Suprapubic skin (tissue), 4 donors: ENCODE data around the gene PDE2A. TPM values are rescaled to one million over a fixed set of nuclear protein-coding genes. Genes with fewer than 3 reads are reported as not detected.

Experiments used
- DNase-seq, 2 donors: peaks; one replicate each; pipeline ENCODE4 v3.0.0-alpha.2; 2019; ENCODE audit warnings: low spot score in 2 of 2
- H3K27ac ChIP-seq: fragments of 200-600 bp; sonication (generic); one replicate; pipeline ENCODE4 v1.5.1; 2019
- H3K27me3 ChIP-seq: fragments of 200-600 bp; sonication (generic); one replicate; pipeline ENCODE4 v1.5.1; 2019
- H3K36me3 ChIP-seq: fragments of 200-600 bp; sonication (generic); one replicate; pipeline ENCODE4 v1.5.1; 2019
- H3K4me1 ChIP-seq: fragments of 200-600 bp; sonication (generic); one replicate; pipeline ENCODE4 v1.5.1; 2019
- H3K4me3 ChIP-seq: fragments of 200-600 bp; sonication (generic); one replicate; pipeline ENCODE4 v1.5.1; 2019; ENCODE audit warnings: mild to moderate bottlenecking
- H3K9me3 ChIP-seq: fragments of 200-600 bp; sonication (generic); one replicate; pipeline ENCODE4 v1.5.1; 2019
- CTCF ChIP-seq, 2 donors: fragments of 200-600 bp in 1 of 2; fragments of 450-650 bp in 1 of 2; sonication (generic) in 1 of 2; IDR thresholded peaks; one replicate each; pipeline ENCODE4 v1.5.1; 2016 to 2019; ENCODE audit warnings: antibody characterized with exemption in 2 of 2, mild to moderate bottlenecking in 1 of 2, moderate library complexity in 1 of 2
- EP300 ChIP-seq: sonication (generic); formaldehyde crosslinking; IDR thresholded peaks from one replicate; pipeline ENCODE4 v1.6.1; 2017; ENCODE audit warnings: antibody characterized with exemption
- POLR2A ChIP-seq, 2 donors: fragments of 450-650 bp; IDR thresholded peaks; one replicate each; pipeline ENCODE4 v1.6.1; 2017; ENCODE audit warnings: antibody characterized with exemption in 2 of 2, mild to moderate bottlenecking in 2 of 2, moderate library complexity in 2 of 2
- POLR2AphosphoS5 ChIP-seq, 3 donors: sonication (generic); formaldehyde crosslinking; IDR thresholded peaks; one replicate each; pipeline ENCODE4 v1.6.1; 2017; ENCODE audit warnings: antibody characterized with exemption in 3 of 3
- WGBS: methylation state at CpG from one replicate; pipeline ENCODE4 v1.1.5; 2018; 5-methylcytosine and 5-hydroxymethylcytosine counted together
- total RNA-seq, 4 donors: library from RNA; depleted of rRNA; stranded (reverse); fragments of >200 nt; gene quantifications; one replicate each; pipeline ENCODE4 v1.1.0, GENCODE V29; 2016

The PDE2A gene
- total RNA-seq, 4 donors from 2014 or later = 5.4 to 49.9 (median 31.2) TPM

- TF ChIP-seq CTCF (IDR thresholded peaks at IDR 0.05) (no peak), EP300 (no peak), POLR2AphosphoS5 (IDR thresholded peaks at IDR 0.05) (no peak), POLR2A (IDR thresholded peaks at IDR 0.05) (no peak)
- H3K4me3 ChIP-seq = peak overlapping the region; percentile 55
- H3K9me3 ChIP-seq = no peaks in the 10 kb centered on the region
- no peak overlapping the region for H3K27ac ChIP-seq
- 53% methylated on average over 4 of the region's 4 CpGs for WGBS
- H3K36me3 ChIP-seq = no peaks in the 10 kb centered on the region
- no peaks in the 10 kb centered on the region for H3K27me3 ChIP-seq
- peaks cover 83% of the 10 kb centered on the region for H3K4me1 ChIP-seq
- DNase-seq = no peak
Observed at GRCh38 chr11:72720784-72721183, 46.6 kb upstream of the PDE2A start.

DNA sequence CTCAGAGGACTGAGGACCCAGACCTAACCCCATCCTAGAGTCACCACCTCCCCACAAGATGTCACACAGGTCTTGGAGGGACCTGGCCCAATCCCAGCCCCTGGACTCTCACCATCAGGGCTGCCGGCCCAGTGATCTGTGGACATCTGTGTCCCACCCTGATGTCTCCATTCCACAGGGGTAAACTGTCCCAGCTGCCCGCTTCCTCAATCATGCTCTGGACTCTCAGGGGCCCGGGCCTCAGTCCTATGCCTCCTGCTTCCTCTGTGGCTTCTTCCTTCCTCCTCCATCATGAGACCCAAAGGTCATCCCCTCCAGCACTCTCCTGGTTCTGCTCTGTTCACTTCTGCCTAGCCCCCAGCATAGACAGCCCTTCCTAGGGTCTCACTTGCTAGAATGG lies 45.8 kb upstream of the PDE2A start:
- Histone ChIP-seq H3K27me3 (no peaks in the 10 kb centered on the region), H3K36me3 (no peaks in the 10 kb centered on the region), H3K4me3 (peak overlapping the region; percentile 55), H3K4me1 (peaks cover 81% of the 10 kb centered on the region), H3K9me3 (no peaks in the 10 kb centered on the region), H3K27ac (no peak overlapping the region)
- TF ChIP-seq EP300 (no peak), POLR2A (IDR thresholded peaks at IDR 0.05) (no peak), POLR2AphosphoS5 (IDR thresholded peaks at IDR 0.05) (no peak), CTCF (IDR thresholded peaks at IDR 0.05) (no peak)
- DNase-seq = no peak
- 50% methylated on average over 3 of the region's 3 CpGs for WGBS

DNA sequence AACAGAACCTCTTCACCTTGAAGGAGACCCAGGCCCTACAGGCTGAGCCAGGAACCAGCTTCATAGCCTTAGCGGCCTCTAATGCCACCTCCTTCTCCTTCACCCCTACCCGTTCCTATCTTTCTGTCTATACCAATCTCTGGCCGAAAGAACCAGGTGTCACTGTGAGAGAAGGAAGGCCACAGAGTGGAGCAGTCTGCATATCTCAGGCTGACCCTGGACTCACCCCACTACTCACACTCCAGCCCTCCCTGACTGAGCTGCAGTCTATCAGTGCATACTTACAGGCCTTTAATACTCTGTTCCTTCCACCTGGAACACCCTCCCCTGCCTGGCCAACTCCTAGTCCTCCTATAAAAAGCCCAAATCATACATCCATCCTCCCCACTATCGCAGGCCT lies 45.3 kb upstream of the PDE2A start:
- H3K4me3 ChIP-seq = peak overlapping the region; percentile 55
- H3K4me1 ChIP-seq = peaks cover 76% of the 10 kb centered on the region
- H3K27ac ChIP-seq = no peak overlapping the region
- DNase-seq = no peak
- H3K36me3 ChIP-seq = no peaks in the 10 kb centered on the region
- TF ChIP-seq POLR2A (IDR thresholded peaks at IDR 0.05) = no peak
- TF ChIP-seq EP300 = no peak
- TF ChIP-seq POLR2AphosphoS5 (IDR thresholded peaks at IDR 0.05) = no peak
- no peak for TF ChIP-seq CTCF (IDR thresholded peaks at IDR 0.05)
- no peaks in the 10 kb centered on the region for H3K27me3 ChIP-seq
- 61% methylated on average over 4 of the region's 4 CpGs for WGBS
- H3K9me3 ChIP-seq = no peaks in the 10 kb centered on the region

DNA sequence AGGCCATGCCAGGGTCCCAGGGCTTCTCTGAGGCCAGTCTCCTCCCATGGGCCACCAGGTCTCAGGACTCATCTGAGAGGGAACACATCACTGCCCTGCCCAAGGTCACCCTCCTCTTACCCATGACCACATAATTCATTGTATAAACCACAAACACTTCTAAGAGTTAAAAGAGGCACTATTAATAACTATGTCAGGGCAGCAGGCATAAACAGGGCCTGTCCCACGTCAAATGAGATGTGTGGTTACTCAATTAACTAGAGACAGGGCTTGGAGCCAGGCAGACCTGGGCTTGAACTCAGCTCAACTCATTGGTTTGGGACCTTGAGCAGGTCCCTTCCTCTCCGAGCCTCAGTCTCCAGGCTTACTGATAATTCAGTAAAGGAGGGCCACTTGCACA lies 44.9 kb upstream of the PDE2A start:
- Histone ChIP-seq H3K9me3 (no peaks in the 10 kb centered on the region), H3K4me3 (peak overlapping the region; percentile 55), H3K27me3 (no peaks in the 10 kb centered on the region), H3K36me3 (peaks cover 1% of the 10 kb centered on the region), H3K4me1 (peaks cover 72% of the 10 kb centered on the region), H3K27ac (no peak overlapping the region)
- DNase-seq = no peak
- TF ChIP-seq EP300 (no peak), POLR2A (IDR thresholded peaks at IDR 0.05) (no peak), CTCF (IDR thresholded peaks at IDR 0.05) (no peak), POLR2AphosphoS5 (IDR thresholded peaks at IDR 0.05) (no peak)
- WGBS = 14% methylated on average over 2 of the region's 2 CpGs

GRCh38 chr11:72718101-72718501 lies 43.9 kb upstream of the PDE2A start:
- 87% methylated on average over 9 of the region's 9 CpGs for WGBS
- no peak for DNase-seq

More at GRCh38 chr11:72718101-72718501, 43.9 kb upstream of the PDE2A start:
- TF ChIP-seq CTCF (IDR thresholded peaks at IDR 0.05) = no peak
- no peak for TF ChIP-seq POLR2A (IDR thresholded peaks at IDR 0.05)
- TF ChIP-seq EP300 = no peak
- TF ChIP-seq POLR2AphosphoS5 (IDR thresholded peaks at IDR 0.05) = no peak
- H3K4me3 ChIP-seq = no peak overlapping the region
- H3K4me1 ChIP-seq = peaks cover 62% of the 10 kb centered on the region
- H3K27ac ChIP-seq = no peak overlapping the region
- no peaks in the 10 kb centered on the region for H3K27me3 ChIP-seq
- H3K36me3 ChIP-seq = peaks cover 10% of the 10 kb centered on the region
- no peaks in the 10 kb centered on the region for H3K9me3 ChIP-seq
